Neural cell (in vitro differentiated cells): ENCODE results near the gene PFKFB1. TPM values are rescaled to one million over a fixed set of nuclear protein-coding genes. Genes with fewer than 3 reads are reported as not detected.

Experiments used
- H2AFZ ChIP-seq: fragments of 200-600, 300-800 bp; sonication (generic), shearing (Covaris generic); 2 replicates; pipeline ENCODE4 v1.6.0; 2014; ENCODE audit warnings: low read depth, mild to moderate bottlenecking, antibody characterized with exemption, low read length, moderate library complexity
- H3F3A ChIP-seq: fragments of 200-600 bp; shearing (Covaris generic); 2 replicates; pipeline ENCODE4 v1.6.1; 2016; ENCODE audit warnings: mild to moderate bottlenecking, moderate library complexity, mixed read lengths, antibody characterized with exemption, low read length; ENCODE audit not compliant: insufficient read depth, poor library complexity, severe bottlenecking
- H3K27ac ChIP-seq: fragments of 200-600, 300-800 bp; sonication (generic), shearing (Covaris generic); 2 replicates; pipeline ENCODE4 v1.5.1; 2014; ENCODE audit warnings: mild to moderate bottlenecking, low read length, moderate library complexity
- H3K27me3 ChIP-seq: fragments of 300-800, 200-600 bp; sonication (generic), shearing (Covaris generic); 2 replicates; pipeline ENCODE4 v1.6.0; 2014; ENCODE audit warnings: mild to moderate bottlenecking, low read depth, low read length, moderate library complexity; ENCODE audit not compliant: insufficient read depth
- H3K36me3 ChIP-seq: fragments of 300-800, 200-600 bp; sonication (generic), shearing (Covaris generic); 2 replicates; pipeline ENCODE4 v1.5.1; 2014; ENCODE audit warnings: mild to moderate bottlenecking, antibody characterized with exemption, low read length, moderate library complexity; ENCODE audit not compliant: insufficient read depth
- H3K4me2 ChIP-seq: fragments of 300-800, 200-600 bp; sonication (generic), shearing (Covaris generic); 2 replicates; pipeline ENCODE4 v1.6.0; 2014; ENCODE audit warnings: mild to moderate bottlenecking, low read length
- H3K4me3 ChIP-seq: fragments of 300-800, 200-600 bp; sonication (generic), shearing (Covaris generic); 2 replicates; pipeline ENCODE4 v1.5.1; 2014; ENCODE audit warnings: mild to moderate bottlenecking, low read length, moderate library complexity
- H3K79me2 ChIP-seq: fragments of 200-600 bp; shearing (Covaris generic); replicated peaks from 2 replicates; pipeline ENCODE4 v1.6.0; 2014; ENCODE audit warnings: mild to moderate bottlenecking, low read length, moderate library complexity; ENCODE audit not compliant: insufficient read depth
- H3K9ac ChIP-seq: fragments of 300-800, 200-600 bp; sonication (generic), shearing (Covaris generic); 2 replicates; pipeline ENCODE4 v1.6.1; 2016; ENCODE audit warnings: mild to moderate bottlenecking, low read length, mixed read lengths
- H3K9me2 ChIP-seq: fragments of 200-600 bp; shearing (Covaris generic); 2 replicates; pipeline ENCODE4 v1.6.1; 2016; ENCODE audit warnings: mild to moderate bottlenecking, low read length, mixed read lengths; ENCODE audit not compliant: insufficient read depth
- H3K9me3 ChIP-seq: fragments of 200-600, 300-800 bp; sonication (generic), shearing (Covaris generic); 2 replicates; pipeline ENCODE4 v1.6.1; 2016; ENCODE audit warnings: mild to moderate bottlenecking, mixed run types, low read length, moderate library complexity, mixed read lengths
- H4K20me1 ChIP-seq: fragments of 200-600 bp; shearing (Covaris generic); 2 replicates; pipeline ENCODE4 v1.6.1; 2016; ENCODE audit warnings: mild to moderate bottlenecking, mixed run types; ENCODE audit not compliant: insufficient read depth
- CTCF ChIP-seq: fragments of 450-650 bp; IDR thresholded peaks from 2 replicates; pipeline ENCODE4 v1.5.1; 2014; ENCODE audit warnings: antibody characterized with exemption, mild to moderate bottlenecking, moderate library complexity; ENCODE audit not compliant: poor library complexity, severe bottlenecking
- EP300 ChIP-seq: fragments of 450-650 bp; conservative IDR thresholded peaks from 2 replicates; pipeline ENCODE4 v1.6.1; 2014; ENCODE audit warnings: antibody characterized with exemption, mild to moderate bottlenecking, moderate library complexity; ENCODE audit not compliant: poor library complexity, severe bottlenecking
- EZH2 ChIP-seq: fragments of 200-600, 300-800 bp; shearing (Covaris generic), sonication (generic); IDR thresholded peaks from 2 replicates; pipeline ENCODE4 v1.6.1; 2014; ENCODE audit warnings: antibody characterized with exemption, low read length, borderline replicate concordance, mild to moderate bottlenecking; ENCODE audit not compliant: insufficient read depth, poor library complexity, severe bottlenecking
- MXI1 ChIP-seq: fragments of 450-650 bp; conservative IDR thresholded peaks from 2 replicates; pipeline ENCODE4 v1.6.1; 2014; ENCODE audit warnings: antibody characterized with exemption, mild to moderate bottlenecking; ENCODE audit not compliant: poor library complexity, severe bottlenecking
- POLR2AphosphoS5 ChIP-seq: IDR thresholded peaks from 2 replicates; pipeline ENCODE4 v1.6.1; 2012
- RAD21 ChIP-seq: fragments of 450-650 bp; conservative IDR thresholded peaks from 2 replicates; pipeline ENCODE4 v1.6.1; 2014; ENCODE audit warnings: antibody characterized with exemption, mild to moderate bottlenecking, moderate library complexity
- SMC3 ChIP-seq: fragments of 450-650 bp; conservative IDR thresholded peaks from 2 replicates; pipeline ENCODE4 v1.6.1; 2014; ENCODE audit warnings: antibody characterized with exemption, mild to moderate bottlenecking, moderate library complexity; ENCODE audit not compliant: poor library complexity
- TAF1 ChIP-seq: IDR thresholded peaks from 2 replicates; pipeline ENCODE4 v1.6.1; 2012; ENCODE audit warnings: low read depth
- polyA plus RNA-seq: library from polyadenylated mRNA; depleted of rRNA; stranded (reverse); fragments of >200 nt; gene quantifications from 2 replicates; pipeline ENCODE4 v1.2.3, GENCODE V29; 2014
- TF ChIP-seq, protein P1 (sequence below): IDR thresholded peaks from 2 replicates; pipeline ENCODE4 v1.6.1; 2012; ENCODE audit warnings: borderline replicate concordance

Gene PFKFB1
- polyA plus RNA-seq, 1 donor from 2014 or later: 0.51 TPM

DNA sequence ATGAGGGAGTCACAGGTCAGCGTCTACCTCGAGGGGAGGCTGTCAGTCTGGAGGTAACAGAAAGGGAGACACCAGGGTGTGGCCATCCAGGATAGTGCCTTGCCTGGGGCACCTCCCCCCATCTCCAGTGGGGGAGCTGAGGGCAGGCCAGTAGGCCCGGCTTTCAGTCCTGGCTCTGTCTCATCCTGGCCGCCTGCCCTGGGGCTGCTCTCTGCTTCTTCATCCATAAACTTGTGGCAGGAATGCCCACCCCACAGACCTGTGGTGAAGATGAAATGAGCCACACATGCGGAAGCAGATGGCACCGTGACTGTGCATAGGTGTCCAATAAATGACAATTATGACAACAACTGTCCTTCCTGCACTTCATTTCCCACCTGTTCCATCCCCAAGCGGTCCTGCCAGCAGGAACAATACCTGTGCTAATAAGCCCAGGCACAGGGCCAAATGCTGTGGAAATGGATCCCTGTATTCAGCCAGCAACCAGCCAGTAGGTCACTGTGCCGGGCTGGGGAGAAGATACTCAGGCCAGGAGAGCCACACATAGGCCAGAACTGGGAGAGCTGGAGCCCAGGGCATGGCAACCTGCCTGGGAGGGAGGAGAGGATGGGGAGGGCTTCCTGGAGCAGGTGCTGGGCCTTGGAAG lies 43.1 kb downstream of the PFKFB1 start:
- H3F3A ChIP-seq: no peaks in the 10 kb centered on the region
- H3K9me3 ChIP-seq: no peaks in the 10 kb centered on the region
- no peaks in the 10 kb centered on the region for H3K79me2 ChIP-seq
- no peaks in the 10 kb centered on the region for H4K20me1 ChIP-seq
- H3K9me2 ChIP-seq: no peaks in the 10 kb centered on the region
- no peak for TF ChIP-seq POLR2AphosphoS5
- TF ChIP-seq MXI1: no peak
- no peak for TF ChIP-seq EP300
- TF ChIP-seq EZH2: no peak
- TF ChIP-seq SMC3: no peak
- TF ChIP-seq, protein P1, sequence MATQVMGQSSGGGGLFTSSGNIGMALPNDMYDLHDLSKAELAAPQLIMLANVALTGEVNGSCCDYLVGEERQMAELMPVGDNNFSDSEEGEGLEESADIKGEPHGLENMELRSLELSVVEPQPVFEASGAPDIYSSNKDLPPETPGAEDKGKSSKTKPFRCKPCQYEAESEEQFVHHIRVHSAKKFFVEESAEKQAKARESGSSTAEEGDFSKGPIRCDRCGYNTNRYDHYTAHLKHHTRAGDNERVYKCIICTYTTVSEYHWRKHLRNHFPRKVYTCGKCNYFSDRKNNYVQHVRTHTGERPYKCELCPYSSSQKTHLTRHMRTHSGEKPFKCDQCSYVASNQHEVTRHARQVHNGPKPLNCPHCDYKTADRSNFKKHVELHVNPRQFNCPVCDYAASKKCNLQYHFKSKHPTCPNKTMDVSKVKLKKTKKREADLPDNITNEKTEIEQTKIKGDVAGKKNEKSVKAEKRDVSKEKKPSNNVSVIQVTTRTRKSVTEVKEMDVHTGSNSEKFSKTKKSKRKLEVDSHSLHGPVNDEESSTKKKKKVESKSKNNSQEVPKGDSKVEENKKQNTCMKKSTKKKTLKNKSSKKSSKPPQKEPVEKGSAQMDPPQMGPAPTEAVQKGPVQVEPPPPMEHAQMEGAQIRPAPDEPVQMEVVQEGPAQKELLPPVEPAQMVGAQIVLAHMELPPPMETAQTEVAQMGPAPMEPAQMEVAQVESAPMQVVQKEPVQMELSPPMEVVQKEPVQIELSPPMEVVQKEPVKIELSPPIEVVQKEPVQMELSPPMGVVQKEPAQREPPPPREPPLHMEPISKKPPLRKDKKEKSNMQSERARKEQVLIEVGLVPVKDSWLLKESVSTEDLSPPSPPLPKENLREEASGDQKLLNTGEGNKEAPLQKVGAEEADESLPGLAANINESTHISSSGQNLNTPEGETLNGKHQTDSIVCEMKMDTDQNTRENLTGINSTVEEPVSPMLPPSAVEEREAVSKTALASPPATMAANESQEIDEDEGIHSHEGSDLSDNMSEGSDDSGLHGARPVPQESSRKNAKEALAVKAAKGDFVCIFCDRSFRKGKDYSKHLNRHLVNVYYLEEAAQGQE: no peak
- no peak for TF ChIP-seq TAF1
- no peak for TF ChIP-seq RAD21
- no peak for TF ChIP-seq CTCF
- no peak overlapping the region for H2AFZ ChIP-seq
- no peak overlapping the region for H3K9ac ChIP-seq
- no peak overlapping the region for H3K27ac ChIP-seq
- no peak overlapping the region for H3K4me2 ChIP-seq
- no peak overlapping the region for H3K4me3 ChIP-seq
- no peaks in the 10 kb centered on the region for H3K36me3 ChIP-seq
- H3K27me3 ChIP-seq: no peaks in the 10 kb centered on the region

GRCh38 chrX:54945224-54945623 lies 48.8 kb downstream of the PFKFB1 start:
- no peaks in the 10 kb centered on the region for H3K79me2 ChIP-seq
- no peaks in the 10 kb centered on the region for H3K9me3 ChIP-seq
- no peak overlapping the region for H3K4me2 ChIP-seq
- H3K27me3 ChIP-seq: no peaks in the 10 kb centered on the region
- H2AFZ ChIP-seq: no peak overlapping the region
- H3K4me3 ChIP-seq: no peak overlapping the region
- H3K9ac ChIP-seq: no peak overlapping the region
- no peaks in the 10 kb centered on the region for H3F3A ChIP-seq
- H3K9me2 ChIP-seq: no peaks in the 10 kb centered on the region
- H4K20me1 ChIP-seq: no peaks in the 10 kb centered on the region
- no peak for TF ChIP-seq TAF1
- no peak for TF ChIP-seq CTCF
- no peak for TF ChIP-seq MXI1
- no peak for TF ChIP-seq POLR2AphosphoS5
- H3K36me3 ChIP-seq: no peaks in the 10 kb centered on the region
- no peak overlapping the region for H3K27ac ChIP-seq
